K562 (cell line): ENCODE measurements around the gene SLC25A29.

Source experiments
- CBX3 ChIP-seq, 2 experiments: IDR thresholded peaks; 1 replicate in 1 of 2; 2 replicates in 1 of 2; pipeline ENCODE4 v1.6.1; 2012; ENCODE audit warnings: inconsistent platforms in 2 of 2, low read length in 2 of 2, borderline replicate concordance in 1 of 2, control low read depth in 1 of 2
- NFYB ChIP-seq: IDR thresholded peaks from 2 replicates; pipeline ENCODE4 v1.6.1; 2011; ENCODE audit warnings: mild to moderate bottlenecking, moderate library complexity; ENCODE audit not compliant: insufficient read length; ENCODE audit errors: extremely low read depth
- ZNF785 ChIP-seq: fragments of 250-450 bp; sonication (Bioruptor Pico); IDR thresholded peaks from 2 replicates; pipeline ENCODE4 v1.4.0; 2020; ENCODE audit warnings: mild to moderate bottlenecking
- TF ChIP-seq, protein P1 (sequence below), 3 experiments: IDR thresholded peaks in 2 of 3; conservative IDR thresholded peaks in 1 of 3; 2 replicates each; pipeline ENCODE4 v1.5.1; 2011 to 2012; ENCODE audit warnings: low read length in 3 of 3, mild to moderate bottlenecking in 3 of 3, control low read depth in 2 of 3, improper control_type of control experiment in 1 of 3, inconsistent platforms in 1 of 3, low read depth in 1 of 3, mixed read lengths in 1 of 3, moderate library complexity in 1 of 3; ENCODE audit not compliant: insufficient read depth in 2 of 3

DNA sequence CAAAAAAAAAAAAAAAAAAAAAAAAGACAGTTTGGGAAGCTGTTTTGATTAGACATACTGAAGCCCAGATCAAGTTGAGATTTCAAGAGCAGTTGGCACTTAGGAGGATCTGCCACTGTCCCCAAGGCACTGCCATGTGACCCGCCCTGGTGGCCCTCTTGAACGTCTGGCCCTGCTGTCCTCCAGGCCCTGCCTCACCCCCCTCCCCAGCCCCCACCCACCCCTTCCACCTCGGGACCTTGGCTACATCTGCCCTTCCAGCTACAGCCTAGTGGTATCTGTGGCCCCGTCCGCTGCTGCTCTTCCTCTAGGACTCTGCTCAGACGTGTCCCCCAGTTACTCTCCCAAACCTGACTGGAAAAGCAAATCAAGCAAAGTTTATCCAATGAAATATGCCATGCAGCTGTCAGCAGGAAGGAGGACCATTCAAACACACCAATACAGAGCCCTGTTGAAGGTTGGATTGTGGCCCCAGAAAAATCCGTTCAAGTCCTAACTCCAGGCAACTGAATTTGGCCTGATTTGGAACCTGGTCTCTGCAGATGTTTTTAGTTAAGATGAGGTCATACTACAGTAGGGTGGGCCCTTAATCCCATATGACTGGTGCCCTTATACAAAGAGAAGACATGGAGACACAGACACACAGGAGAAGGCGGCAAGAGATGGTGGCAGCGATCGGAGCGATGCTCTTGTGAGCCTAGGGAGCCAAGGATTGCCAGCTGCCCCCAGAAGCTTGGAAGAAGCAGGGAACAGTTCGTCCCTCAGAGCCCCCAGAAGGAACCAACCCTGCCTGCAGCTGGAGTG, 17.7 kb downstream of the SLC25A29 start:
- TF ChIP-seq ZNF785, result no peak
- TF ChIP-seq, protein P1, sequence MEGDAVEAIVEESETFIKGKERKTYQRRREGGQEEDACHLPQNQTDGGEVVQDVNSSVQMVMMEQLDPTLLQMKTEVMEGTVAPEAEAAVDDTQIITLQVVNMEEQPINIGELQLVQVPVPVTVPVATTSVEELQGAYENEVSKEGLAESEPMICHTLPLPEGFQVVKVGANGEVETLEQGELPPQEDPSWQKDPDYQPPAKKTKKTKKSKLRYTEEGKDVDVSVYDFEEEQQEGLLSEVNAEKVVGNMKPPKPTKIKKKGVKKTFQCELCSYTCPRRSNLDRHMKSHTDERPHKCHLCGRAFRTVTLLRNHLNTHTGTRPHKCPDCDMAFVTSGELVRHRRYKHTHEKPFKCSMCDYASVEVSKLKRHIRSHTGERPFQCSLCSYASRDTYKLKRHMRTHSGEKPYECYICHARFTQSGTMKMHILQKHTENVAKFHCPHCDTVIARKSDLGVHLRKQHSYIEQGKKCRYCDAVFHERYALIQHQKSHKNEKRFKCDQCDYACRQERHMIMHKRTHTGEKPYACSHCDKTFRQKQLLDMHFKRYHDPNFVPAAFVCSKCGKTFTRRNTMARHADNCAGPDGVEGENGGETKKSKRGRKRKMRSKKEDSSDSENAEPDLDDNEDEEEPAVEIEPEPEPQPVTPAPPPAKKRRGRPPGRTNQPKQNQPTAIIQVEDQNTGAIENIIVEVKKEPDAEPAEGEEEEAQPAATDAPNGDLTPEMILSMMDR (IDR thresholded peaks at IDR 0.05 in 2 of 3, conservative IDR thresholded peaks at IDR 0.05 in 1 of 3; ENCODE audit: insufficient read depth in 2 of 3, low read depth in 1 of 3, low read length in 3 of 3), result no peak
- no peak for TF ChIP-seq NFYB
- TF ChIP-seq CBX3 (IDR thresholded peaks at IDR 0.05; ENCODE audit: borderline replicate concordance in 1 of 2, low read length in 2 of 2), result no peak
